Esophagus (tissue), 2 donors: ENCODE measurements around the gene ENOSF1. TPM values are rescaled to one million over a fixed set of nuclear protein-coding genes. Genes with fewer than 3 reads are reported as not detected.

ENCODE experiments used
- H3K27ac ChIP-seq, 2 donors: one replicate each; pipeline ENCODE4 v1.5.1; 2013; ENCODE audit warnings: low read depth in 2 of 2, mild to moderate bottlenecking in 2 of 2, inconsistent platforms in 1 of 2, low read length in 1 of 2, moderate library complexity in 1 of 2
- H3K27me3 ChIP-seq, 2 donors: one replicate each; pipeline ENCODE4 v1.6.1; 2013; ENCODE audit warnings: low read length in 2 of 2, control low read depth in 1 of 2, mild to moderate bottlenecking in 1 of 2; ENCODE audit not compliant: insufficient read depth in 2 of 2, control insufficient read depth in 1 of 2
- H3K36me3 ChIP-seq, 2 donors: one replicate each; pipeline ENCODE4 v1.6.1; 2013; ENCODE audit warnings: low read length in 1 of 2; ENCODE audit not compliant: control insufficient read depth in 2 of 2, insufficient read depth in 2 of 2
- H3K4me1 ChIP-seq, 2 donors: one replicate each; pipeline ENCODE4 v1.6.1; 2013; ENCODE audit warnings: low read length in 1 of 2; ENCODE audit not compliant: control insufficient read depth in 2 of 2, insufficient read depth in 2 of 2
- H3K4me3 ChIP-seq, 2 donors: one replicate each; pipeline ENCODE4 v1.5.1; 2013; ENCODE audit warnings: low read length in 2 of 2, mild to moderate bottlenecking in 2 of 2, low read depth in 1 of 2, moderate library complexity in 1 of 2
- H3K9me3 ChIP-seq, 2 donors: one replicate each; pipeline ENCODE4 v1.6.1; 2013; ENCODE audit warnings: mild to moderate bottlenecking in 2 of 2, low read depth in 1 of 2, low read length in 1 of 2, moderate library complexity in 1 of 2; ENCODE audit not compliant: control insufficient read depth in 2 of 2, insufficient read depth in 1 of 2
- WGBS, 2 donors: extraction: QIAGEN DNeasy Blood & Tissue Kit; methylation state at CpG; one replicate each; pipeline ENCODE4 v1.1.7; 2013; 5-methylcytosine and 5-hydroxymethylcytosine counted together
- polyA plus RNA-seq, 2 donors: library from polyadenylated mRNA; stranded (reverse); fragments of 200-250 nt; gene quantifications; one replicate each; pipeline ENCODE4 v1.2.3, GENCODE V29; 2013
- donor health status: healthy with polysubstance abuse.
- donor health status: Bipolar disorder and iron deficiency.

The ENOSF1 gene
- polyA plus RNA-seq, 2 donors: 23.9 to 75.1 TPM

GRCh38 chr18:634551-635045, 77.8 kb downstream of the ENOSF1 start:
- Histone ChIP-seq H3K27ac (peak overlapping the region in 1 of 2 donors; percentile 49), H3K36me3 (no peaks in the 10 kb centered on the region), H3K27me3 (no peaks in the 10 kb centered on the region), H3K4me1 (no peaks in the 10 kb centered on the region), H3K9me3 (no peaks in the 10 kb centered on the region), H3K4me3 (no peak overlapping the region)
- 34 to 60% methylated on average over 2 of the region's 2 CpGs for WGBS, 2 donors

- H3K9me3 ChIP-seq: no peaks in the 10 kb centered on the region
- H3K27ac ChIP-seq: no peak overlapping the region
- no peak overlapping the region for H3K4me3 ChIP-seq
- H3K4me1 ChIP-seq: no peaks in the 10 kb centered on the region
- no peaks in the 10 kb centered on the region for H3K27me3 ChIP-seq
- H3K36me3 ChIP-seq: no peaks in the 10 kb centered on the region
These were observed 80.9 kb downstream of the ENOSF1 start for GRCh38 chr18:631560-631959.

- Histone ChIP-seq H3K36me3 (no peaks in the 10 kb centered on the region), H3K9me3 (no peaks in the 10 kb centered on the region), H3K4me1 (no peaks in the 10 kb centered on the region), H3K4me3 (no peak overlapping the region), H3K27ac (no peak overlapping the region), H3K27me3 (no peaks in the 10 kb centered on the region)
- WGBS, 2 donors: 82 to 85% methylated on average over 6 of the region's 6 CpGs
These were observed 82.9 kb downstream of the ENOSF1 start for GRCh38 chr18:629269-630150.

GRCh38 chr18:627231-627630, 85.2 kb downstream of the ENOSF1 start:
- Histone ChIP-seq H3K27me3 (no peaks in the 10 kb centered on the region), H3K9me3 (no peaks in the 10 kb centered on the region), H3K36me3 (no peaks in the 10 kb centered on the region), H3K27ac (no peak overlapping the region), H3K4me3 (no peak overlapping the region), H3K4me1 (no peaks in the 10 kb centered on the region)
- 54 to 63% methylated on average over 2 of the region's 2 CpGs for WGBS, 2 donors

GRCh38 chr18:623761-624620, 88.4 kb downstream of the ENOSF1 start:
- Histone ChIP-seq H3K4me1 (no peaks in the 10 kb centered on the region), H3K36me3 (no peaks in the 10 kb centered on the region), H3K27ac (no peak overlapping the region), H3K9me3 (no peaks in the 10 kb centered on the region), H3K4me3 (no peak overlapping the region), H3K27me3 (no peaks in the 10 kb centered on the region)
- WGBS, 2 donors: 52 to 62% methylated on average over 11 of the region's 11 CpGs

GRCh38 chr18:622289-622688, 90.1 kb downstream of the ENOSF1 start:
- WGBS, 2 donors: 68 to 75% methylated on average over 6 of the region's 6 CpGs
- Histone ChIP-seq H3K27me3 (no peaks in the 10 kb centered on the region), H3K27ac (no peak overlapping the region), H3K4me3 (no peak overlapping the region), H3K36me3 (no peaks in the 10 kb centered on the region), H3K4me1 (no peaks in the 10 kb centered on the region), H3K9me3 (no peaks in the 10 kb centered on the region)

GRCh38 chr18:621291-622043, 91.0 kb downstream of the ENOSF1 start:
- Histone ChIP-seq H3K4me3 (no peak overlapping the region), H3K9me3 (no peaks in the 10 kb centered on the region), H3K27ac (no peak overlapping the region), H3K27me3 (no peaks in the 10 kb centered on the region), H3K4me1 (no peaks in the 10 kb centered on the region), H3K36me3 (no peaks in the 10 kb centered on the region)
- 50 to 66% methylated on average over 7 of the region's 7 CpGs for WGBS, 2 donors
